ENCODE results near the gene GJA8.
"Not testable (repeated sequence)": the region's sequence is repeated elsewhere in the genome, so short reads cannot be mapped to it uniquely, and the experiment has no call there.

GJA8 gene

DNA sequence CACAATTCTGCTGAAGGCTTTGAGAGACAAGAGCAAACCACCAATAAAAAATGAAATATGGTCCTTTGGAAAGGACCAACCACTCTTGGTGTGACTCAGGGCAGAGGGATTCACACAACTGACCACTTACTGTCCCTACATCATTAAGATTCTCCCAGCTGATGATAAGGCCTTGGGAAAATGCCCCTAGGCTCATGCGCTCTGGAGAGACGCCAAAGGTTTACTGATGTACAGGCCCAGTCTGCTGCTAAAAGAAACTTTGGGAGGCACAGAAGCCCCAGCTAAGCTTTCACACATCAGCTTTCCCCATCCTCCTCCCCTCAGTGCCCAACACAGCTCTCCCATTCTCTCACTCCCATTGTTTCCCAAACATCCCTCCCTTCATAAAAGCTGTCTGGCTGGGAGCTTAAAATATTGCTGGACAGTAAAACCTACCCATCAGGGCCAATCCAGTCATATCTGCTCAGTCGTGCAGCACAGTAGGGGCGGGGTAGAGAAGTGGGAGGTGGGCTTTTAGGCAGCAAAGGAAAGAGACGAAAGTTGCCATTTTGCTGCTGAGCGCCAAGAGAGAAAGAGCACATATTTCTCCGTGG, at the start of gene GJA8:
GJA8 (plus strand) TSS at position 543 of the 593 bp plus-strand sequence. CDS start 5,161 bp downstream, outside the sequence.
- DNase-seq: no peak

DNA sequence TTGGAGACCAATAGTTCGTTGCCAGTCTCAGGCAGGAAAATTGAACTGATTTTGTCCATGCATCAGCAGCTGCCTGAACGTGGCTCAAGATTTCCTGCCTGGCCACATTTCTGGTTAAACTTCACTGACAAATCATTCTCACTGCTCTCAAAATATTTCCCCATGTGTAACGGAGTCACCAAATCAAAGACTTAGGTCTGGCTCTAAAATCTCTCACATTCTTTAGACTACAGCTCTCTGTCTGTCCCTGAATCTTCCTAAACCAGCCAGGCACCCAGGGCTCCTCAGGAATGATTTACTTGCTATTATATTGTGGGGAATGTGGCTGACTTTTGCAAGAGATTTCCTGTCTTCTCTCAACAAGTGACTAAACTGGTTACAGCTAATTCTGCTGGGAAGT, 49.2 kb upstream of the GJA8 start:
- no peak for DNase-seq

DNA sequence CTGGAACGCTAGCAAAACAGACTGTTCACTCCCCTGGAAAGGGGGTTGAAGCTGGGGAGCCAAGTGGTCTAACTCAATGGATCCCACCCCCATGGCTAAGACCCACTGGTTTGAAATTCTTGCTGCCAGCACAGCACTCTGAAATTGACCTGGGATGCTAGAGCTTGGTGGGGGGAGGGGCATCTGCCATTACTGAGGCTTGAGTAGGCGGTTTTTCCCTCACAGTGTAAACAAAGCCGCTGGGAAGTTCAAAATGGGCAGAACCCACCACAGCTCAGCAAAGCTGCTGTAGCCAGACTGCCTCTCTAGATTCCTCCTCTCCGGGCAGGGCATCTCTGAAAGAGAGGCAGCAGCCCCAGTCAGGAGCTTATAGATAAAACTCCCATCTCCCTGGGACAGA, 47.6 kb upstream of the GJA8 start:
- DNase-seq: not testable (repeated sequence)

DNA sequence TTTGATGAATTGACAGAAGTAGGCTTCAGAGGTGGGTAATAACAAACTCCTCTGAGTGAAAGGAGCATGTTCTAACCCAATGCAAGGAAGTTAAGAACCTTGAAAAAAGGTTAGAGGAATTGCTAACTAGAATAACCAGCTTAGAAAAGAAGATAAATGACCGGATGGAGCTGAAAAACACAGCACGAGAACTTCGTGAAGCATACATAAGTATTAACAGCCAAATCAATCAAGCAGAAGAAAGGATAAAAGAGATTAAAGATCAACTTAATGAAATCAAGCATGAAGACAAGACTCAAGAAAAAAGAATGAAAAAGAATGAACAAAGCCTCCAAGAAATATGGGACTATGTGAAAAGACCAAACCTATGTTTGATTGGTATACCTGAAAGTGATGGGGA, 46.6 kb upstream of the GJA8 start:
- not testable (repeated sequence) for DNase-seq

DNA sequence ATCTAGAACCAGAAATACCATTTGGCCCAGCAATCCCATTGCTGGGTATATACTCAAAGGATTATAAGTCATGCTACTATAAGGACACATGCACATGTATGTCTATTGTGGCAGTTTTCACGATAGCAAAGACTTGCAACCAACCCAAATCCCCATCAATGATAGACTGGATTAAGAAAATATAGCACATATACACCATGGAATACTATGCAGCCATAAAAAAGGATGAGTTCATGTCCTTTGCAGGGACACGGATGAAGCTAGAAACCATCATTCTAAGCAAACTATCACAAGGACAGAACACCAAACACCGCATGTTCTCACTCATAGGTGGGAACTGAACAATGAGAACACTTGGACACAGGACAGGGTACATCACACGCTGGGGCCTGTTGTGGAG, 35.4 kb upstream of the GJA8 start:
- DNase-seq: not testable (repeated sequence)

DNA sequence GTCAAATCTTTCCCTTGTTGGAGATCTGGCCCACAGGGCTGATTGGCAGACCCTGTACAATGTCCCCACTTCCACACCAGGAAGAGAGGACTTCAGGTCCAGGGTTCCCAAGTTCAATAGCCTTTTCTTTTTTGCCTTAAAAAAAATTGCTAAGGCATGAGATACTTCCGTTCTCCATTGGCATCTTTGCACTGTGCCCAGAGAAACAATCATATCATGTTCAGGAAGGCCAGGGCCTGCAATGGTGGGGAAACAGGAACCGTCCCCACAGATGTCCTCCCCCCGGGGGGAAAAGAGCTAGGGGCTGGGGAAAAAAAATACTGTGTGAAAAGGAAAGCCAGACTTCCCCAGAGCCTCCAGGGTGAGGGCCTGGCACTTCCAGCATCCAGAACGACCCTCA, 24.6 kb upstream of the GJA8 start:
- no peak for DNase-seq

DNA sequence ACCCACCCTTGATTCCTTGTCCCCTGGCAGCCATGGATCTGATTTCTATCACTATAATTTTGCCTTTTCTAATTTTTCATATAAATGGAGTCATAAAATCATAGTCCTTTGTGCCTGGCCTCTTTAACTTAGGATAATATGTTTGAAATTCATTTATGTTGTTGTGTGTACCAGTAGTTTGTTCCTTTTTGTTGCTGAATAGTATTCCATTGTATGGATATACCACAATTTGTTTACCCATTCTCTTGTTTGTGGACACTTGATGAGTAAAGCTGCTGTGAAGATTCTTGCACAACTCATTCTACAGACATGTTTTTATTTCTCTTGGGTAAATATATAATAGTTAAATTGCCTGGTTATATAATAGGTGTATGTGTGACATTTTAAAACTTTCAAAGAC, 22.7 kb upstream of the GJA8 start:
- DNase-seq: no peak

DNA sequence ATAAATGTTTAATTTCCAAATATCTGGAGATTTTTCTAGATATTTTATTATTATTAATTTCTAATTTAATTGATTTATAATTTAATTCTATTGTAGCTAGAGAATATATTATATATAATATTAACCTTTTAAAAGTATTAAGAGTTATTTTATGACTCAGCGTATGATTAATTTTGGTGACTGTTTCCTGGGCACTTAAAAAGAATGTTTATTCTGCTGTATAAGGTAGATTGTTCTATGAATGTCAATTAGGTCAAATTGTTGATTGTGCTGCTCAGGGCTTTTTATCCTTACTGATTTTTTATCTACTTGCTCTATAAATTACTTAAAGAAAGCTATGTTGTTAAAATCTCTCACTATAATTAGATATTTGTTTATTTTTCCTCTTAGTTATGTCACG, 20.1 kb upstream of the GJA8 start:
- DNase-seq: no peak

DNA sequence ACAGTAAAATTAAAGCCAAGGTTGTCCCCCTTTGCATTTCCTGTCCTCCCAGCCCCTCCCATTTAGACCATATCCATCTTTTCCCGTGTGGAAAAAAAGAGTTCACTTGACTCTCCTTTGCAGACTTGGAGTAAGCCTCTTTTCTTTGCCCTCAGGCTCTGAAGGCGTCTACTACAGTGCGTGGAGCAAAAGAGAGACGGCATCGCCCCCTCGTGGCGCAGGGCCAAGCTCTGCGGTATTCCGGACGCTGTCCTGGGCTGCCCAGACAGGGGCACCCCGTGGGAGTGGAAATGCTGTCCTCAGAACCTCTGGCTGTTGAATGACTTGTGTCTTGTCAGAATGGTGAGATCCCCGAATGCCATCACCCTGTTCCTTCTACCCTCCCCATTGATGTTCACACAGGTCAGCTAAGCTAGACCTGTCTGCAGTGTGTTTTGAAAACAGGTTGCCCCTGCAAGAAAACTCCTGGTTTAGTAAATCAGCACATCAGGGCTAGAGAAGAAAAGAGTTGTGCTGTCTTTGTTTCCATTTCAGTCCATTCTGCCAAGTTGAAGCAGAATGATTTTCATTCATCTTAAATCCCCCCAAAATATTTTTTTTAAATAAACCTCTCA, 12.3 kb upstream of the GJA8 start:
- DNase-seq: peak; percentile 14 to 52 (median 31)

DNA sequence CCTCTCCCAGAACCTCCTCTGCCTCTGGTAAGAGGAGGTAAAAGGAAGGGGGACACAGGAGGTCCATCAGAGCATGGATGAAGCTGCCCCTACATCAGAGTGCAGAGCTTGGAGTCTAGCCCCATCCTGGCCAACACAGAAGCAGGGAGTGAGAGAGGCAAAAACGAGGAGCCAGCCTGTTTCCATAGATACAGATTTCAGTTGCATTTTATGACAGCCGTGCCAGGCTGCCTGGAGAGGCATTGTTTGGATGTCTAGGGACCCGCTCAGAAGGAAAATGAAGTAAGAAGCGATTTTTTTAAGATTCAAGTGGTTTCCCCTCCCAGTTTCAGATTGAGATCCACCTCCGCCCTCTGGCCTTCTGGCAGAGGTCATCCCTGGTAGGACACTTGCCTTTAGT, 11.5 kb upstream of the GJA8 start:
- no peak for DNase-seq

DNA sequence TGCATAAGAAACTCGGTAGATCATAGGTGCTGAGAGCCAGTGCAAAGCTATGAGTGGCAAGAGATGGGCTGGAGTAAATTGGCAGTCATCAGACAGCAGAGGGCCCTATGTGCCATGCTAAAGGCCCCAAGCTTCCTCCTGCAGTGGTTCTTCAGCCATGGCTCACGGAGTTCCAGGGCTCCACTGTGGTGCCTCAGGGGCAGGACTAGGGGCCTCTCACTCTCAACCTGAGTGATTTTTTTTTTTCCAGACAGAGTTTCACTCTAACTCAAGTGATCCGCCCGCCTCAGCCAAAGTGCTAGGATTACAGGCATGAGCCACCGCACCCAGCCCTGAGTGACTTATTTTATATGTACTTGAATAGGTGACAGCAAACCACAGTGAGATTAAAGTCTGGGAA, 10.4 kb upstream of the GJA8 start:
- no peak for DNase-seq

DNA sequence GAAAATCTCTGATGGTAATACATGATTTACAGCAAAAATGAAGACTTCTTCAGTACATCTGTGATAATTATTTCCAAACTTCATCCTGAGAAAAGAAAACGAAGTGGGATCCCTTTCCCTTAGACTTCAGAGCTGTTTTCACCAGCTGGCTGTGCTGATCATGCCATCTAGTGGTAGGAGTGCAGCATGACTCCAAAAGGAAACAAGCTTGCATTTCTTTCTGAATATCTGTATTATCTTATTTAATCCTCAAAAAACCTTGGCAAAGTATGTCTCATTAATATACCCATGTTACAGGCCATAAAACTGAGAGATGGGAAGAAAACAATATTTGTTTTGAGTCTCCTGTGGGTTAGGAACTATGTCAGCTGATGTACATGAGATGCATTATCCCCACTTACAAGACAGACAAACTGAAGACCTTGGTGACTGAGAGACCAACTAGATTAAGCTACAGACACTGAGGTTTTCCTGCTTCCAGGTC, 9.8 kb upstream of the GJA8 start:
- peak in 4 of 6 experiments; percentile 18 to 51 (median 26) for DNase-seq

DNA sequence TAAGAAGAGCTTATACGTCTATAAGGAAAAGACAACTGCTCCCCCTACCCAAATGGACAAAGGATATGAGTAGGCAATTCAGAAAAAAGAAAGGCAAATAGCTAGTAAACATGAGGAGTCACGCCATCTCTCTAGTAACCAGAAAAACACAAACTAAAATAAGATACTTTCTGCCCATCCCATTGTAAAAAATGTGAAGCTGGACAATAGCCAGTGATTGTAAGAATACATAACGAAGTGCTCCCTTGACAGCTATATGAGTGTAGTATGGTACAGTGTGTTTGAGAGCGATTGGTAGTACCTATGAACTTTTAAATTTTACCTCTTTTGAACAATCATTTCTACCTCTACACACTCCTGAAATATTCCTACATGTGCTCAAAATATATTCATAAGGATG, 7.5 kb upstream of the GJA8 start:
- no peak for DNase-seq

DNA sequence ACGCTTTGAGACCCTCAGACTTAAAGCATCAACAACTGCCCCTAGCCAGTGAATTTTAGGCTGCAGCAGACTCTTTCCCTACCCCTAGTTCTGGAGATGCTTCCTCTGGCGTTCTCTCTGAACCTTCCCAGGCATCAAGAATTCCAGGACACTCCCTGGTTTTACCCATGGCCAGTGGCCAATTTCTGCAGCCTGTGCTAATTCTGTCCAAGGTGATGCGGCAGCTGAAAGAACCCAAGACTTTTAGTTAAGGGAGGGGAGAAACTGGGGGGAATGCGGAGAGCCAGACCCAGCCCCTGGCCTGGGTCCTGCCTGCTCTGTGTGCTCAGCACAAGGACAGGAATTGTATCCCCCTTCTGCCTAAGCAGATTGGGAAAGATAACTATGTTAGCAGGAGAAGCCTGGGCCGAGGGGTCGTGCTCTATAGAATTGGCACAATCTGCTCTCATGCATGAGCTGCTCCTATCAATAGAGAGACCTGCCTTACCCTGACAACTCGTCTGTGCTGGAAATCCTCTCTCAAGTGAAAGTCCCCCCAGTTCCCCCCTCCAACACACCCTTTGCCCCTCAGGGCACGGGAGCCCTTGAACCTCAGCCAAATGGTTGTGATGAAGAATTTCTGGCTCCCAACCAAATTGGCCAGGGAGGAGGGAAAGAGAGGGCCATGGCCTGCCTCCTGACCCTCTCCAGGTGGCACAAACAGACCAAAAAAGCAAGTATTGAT, 5.4 kb upstream of the GJA8 start:
- DNase-seq: no peak

DNA sequence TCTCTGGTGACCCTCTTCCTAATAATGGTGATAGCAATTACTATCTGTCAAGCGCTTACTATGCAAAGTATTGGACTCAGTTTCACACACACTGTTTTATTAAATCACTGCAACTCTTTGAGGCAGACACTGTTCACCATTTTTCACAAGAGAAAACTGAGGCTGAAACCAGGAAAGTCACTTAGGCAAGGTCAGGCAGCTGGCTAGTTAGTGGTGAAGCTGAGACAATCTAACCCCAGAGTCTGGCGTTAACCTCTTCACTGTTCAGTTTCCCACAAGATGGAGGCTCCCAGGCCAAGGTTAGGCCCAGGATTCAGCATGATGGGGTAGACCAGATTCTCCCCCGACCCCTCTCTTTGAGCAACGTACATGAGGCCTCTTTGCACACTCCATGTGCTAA, 4.8 kb upstream of the GJA8 start:
- DNase-seq: no peak

DNA sequence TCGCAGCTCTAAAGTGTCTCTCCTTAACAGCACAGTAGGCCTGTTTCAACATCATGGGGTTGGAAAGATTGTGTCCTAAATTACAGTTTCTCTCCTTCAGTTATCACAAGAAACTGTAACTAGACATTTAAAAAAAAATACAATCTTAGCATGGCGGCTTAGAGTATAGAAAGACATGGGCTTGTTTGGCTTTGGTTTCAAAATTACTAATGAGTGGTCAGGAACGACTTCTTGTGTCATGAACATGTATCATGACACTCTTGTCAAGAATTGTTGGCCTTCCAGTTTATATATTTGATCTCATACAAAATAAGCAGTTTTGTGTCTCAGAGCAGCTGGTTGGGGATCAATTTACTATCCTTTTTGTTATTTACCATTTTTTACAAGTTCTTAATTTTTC, 2.1 kb downstream of the GJA8 start:
- DNase-seq: no peak

DNA sequence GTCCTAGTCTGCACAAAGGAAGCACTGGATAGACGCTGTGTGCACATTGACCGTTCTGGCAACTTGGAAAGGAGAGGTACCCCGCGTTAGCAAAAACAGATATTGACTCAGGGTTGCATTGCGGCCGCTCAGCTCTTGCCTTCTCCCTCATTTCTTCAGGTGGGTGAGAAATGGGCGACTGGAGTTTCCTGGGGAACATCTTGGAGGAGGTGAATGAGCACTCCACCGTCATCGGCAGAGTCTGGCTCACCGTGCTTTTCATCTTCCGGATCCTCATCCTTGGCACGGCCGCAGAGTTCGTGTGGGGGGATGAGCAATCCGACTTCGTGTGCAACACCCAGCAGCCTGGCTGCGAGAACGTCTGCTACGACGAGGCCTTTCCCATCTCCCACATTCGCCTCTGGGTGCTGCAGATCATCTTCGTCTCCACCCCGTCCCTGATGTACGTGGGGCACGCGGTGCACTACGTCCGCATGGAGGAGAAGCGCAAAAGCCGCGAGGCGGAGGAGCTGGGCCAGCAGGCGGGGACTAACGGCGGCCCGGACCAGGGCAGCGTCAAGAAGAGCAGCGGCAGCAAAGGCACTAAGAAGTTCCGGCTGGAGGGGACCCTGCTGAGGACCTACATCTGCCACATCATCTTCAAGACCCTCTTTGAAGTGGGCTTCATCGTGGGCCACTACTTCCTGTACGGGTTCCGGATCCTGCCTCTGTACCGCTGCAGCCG, 5.4 kb downstream of the GJA8 start:
- DNase-seq: no peak

DNA sequence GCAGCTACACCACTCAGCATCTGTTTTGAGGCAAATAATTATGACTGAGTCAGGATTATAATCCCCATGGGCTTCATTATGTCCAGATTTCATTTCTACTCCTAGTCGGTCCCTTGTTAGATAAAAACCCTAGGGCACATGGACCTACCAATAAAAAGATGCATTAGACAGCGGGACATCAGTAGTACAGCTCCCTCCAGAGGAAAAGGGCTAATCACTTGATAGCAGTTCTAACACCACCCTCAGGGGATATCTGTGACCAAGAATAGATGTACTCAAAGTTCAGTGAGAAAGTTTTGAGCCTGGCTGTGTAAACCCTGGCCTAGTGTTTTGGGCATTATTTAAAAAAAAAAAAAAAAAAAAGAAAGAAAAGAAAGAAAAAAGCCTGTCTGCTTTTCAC, 10.0 kb downstream of the GJA8 start:
- DNase-seq: no peak

DNA sequence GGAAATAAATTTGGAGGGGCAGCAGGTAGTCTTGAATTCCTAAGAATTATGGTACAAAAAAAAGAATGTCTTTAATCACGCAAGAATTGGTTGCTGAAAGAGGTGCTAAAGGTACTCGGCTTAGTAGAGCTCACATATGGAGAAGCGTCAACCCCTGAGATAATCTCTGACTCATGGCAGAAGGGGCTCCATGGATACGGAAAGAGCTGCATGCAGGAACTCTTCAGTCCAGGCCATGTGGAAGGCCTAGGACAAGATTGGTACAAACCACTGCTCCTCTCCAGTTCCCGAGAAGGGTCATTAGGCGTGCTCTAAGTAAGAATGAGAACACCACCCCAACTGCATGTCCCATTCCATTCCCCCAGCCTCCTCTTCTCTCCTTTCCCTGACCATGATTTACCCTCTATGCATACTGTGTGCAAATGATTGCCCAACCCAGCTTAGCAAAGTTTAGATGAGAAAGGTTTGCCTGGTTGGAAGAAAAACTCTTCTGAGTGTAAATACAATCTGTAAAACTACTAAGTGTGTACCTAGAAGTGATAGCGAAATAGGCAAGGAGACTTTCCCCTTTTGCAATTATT, 10.9 kb downstream of the GJA8 start:
- no peak for DNase-seq

DNA sequence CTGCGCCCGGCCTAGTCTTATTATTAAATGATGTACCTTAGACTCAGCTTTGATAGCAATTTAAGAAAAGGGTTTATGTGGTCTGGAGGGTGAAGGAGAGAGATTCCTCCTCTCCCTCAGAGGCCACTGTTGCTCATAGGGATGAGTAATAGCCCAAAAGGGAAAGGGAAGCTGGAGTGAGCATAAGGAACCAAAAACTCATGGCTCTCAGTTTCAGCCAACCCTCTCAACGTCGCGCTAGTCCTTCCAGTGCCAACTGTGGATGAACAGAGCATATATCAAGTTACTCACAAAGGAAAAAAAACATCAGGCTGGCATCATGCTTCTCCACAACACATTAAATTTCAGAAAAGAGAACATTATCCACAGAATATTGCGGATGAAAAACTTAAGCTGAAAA, 17.3 kb downstream of the GJA8 start:
- DNase-seq: no peak

DNA sequence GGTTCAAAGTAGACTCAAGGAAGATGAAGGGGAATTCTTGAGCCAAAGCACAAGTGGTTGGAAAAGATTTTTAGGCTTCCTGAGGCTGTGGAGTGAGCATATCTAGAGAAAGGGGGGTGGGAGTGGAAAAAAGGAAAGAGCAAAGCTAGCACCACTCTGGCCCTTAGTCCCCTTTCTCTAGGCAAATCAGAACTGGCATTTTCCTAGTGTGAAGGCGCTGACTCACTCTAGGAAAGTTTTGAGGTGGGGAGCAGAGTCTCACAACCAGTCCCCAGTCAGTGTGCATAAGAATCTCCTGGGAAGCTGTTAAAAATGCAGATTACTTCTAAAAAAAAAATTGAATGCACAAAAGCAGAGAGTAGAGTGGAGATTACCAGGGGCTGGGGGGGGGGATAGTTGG, 22.2 kb downstream of the GJA8 start:
- no peak for DNase-seq

DNA sequence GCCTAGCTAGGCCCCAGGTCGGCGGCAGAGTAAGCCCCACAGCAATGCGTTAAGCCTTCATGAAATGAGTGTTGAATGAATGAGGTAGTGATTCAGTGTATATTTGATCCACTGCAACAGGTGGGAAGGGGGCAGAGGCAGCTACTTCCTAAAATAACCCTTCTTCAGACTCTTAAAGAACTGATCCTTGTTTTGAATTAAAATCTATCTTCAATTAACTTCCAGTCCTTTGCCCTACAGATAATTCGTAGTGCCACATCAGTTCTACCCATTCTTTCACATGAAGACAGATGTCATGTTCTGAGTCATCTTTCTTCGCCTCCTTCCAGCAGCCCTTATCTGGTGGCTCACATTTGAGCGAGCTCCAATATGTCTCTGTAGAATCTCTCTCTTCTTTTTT, 24.6 kb downstream of the GJA8 start:
- DNase-seq: not testable (repeated sequence)

DNA sequence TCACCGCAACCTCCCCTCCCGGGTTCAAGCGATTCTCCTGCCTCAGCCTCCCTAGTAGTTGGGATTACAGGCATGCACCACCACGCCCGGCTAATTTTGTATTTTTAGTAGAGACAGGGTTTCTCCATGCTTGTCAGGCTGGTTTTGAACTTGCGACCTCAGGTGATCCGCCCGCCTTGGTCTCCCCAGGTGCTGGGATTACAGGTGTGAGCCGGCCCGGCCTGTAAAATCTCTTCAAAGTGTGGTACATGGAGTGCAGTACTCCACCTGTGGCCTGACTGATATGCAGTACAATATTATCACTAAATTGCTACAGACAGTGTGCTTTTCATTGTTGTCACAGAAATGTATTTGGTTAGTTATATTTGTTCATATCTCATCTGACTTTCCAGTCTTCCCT, 25.1 kb downstream of the GJA8 start:
- DNase-seq: not testable (repeated sequence)

Data from stimulated activated naive CD4-positive, alpha-beta T cell (primary cell).